A673 (cell line): ENCODE data around the gene VPS13D. TPM values are rescaled to one million over a fixed set of nuclear protein-coding genes. Genes with fewer than 3 reads are reported as not detected.

Experiments
- BruUV-seq: library from RNA; stranded (reverse); fragments of 400-500 nt; replicated peaks from 2 replicates; lab custom pipeline; 2021; lab: Mats Ljungman, UMichigan
- CTCF ChIA-PET: fragments of 300-600 bp; sonication (Branson Sonifier 250); formaldehyde crosslinking; loops from one replicate; lab custom pipeline; 2022; ENCODE audit warnings: antibody characterized with exemption; lab: Charles Lee
- POLR2A ChIA-PET: fragments of 300-600 bp; sonication (Branson Sonifier 250); formaldehyde crosslinking; loops from one replicate; lab custom pipeline; 2022; ENCODE audit warnings: antibody characterized with exemption; ENCODE audit not compliant: low non-redundant PET; lab: Charles Lee
- DNase-seq: peaks from one replicate; pipeline ENCODE4 v3.0.0-alpha.2; 2015; ENCODE audit warnings: low spot score
- H3K27ac ChIP-seq: fragments of 200-600 bp; sonication (generic); 2 replicates; pipeline ENCODE4 v1.5.1; 2016; ENCODE audit warnings: mixed run types, low read depth, mild to moderate bottlenecking, mixed read lengths, antibody characterized with exemption, low read length; ENCODE audit not compliant: poor library complexity, severe bottlenecking
- H3K27me3 ChIP-seq: fragments of 200-600 bp; sonication (generic); replicated peaks from 2 replicates; pipeline ENCODE4 v1.6.1; 2017; ENCODE audit warnings: mixed run types, low read depth, mild to moderate bottlenecking, mixed read lengths, antibody characterized with exemption, low read length; ENCODE audit not compliant: insufficient read depth, poor library complexity
- H3K36me3 ChIP-seq: fragments of 200-600 bp; sonication (generic); 2 replicates; pipeline ENCODE4 v1.6.1; 2016; ENCODE audit warnings: mixed run types, mild to moderate bottlenecking, mixed read lengths, antibody characterized with exemption, low read length; ENCODE audit not compliant: insufficient read depth, poor library complexity, severe bottlenecking
- H3K4me1 ChIP-seq: fragments of 200-600 bp; sonication (generic); 2 replicates; pipeline ENCODE4 v1.6.1; 2017; ENCODE audit warnings: mixed run types, mild to moderate bottlenecking, mixed read lengths, antibody characterized with exemption, low read length; ENCODE audit not compliant: insufficient read depth, poor library complexity, severe bottlenecking
- H3K4me3 ChIP-seq: fragments of 200-600 bp; sonication (generic); 2 replicates; pipeline ENCODE4 v1.5.1; 2016; ENCODE audit warnings: low read depth, mixed run types, mild to moderate bottlenecking, mixed read lengths, low read length; ENCODE audit not compliant: poor library complexity, severe bottlenecking
- H3K9me3 ChIP-seq: fragments of 200-600 bp; sonication (generic); 2 replicates; pipeline ENCODE4 v1.6.1; 2016; ENCODE audit warnings: mixed run types, low read depth, mild to moderate bottlenecking, mixed read lengths, antibody characterized with exemption, low read length; ENCODE audit not compliant: poor library complexity, severe bottlenecking
- EZH2 ChIP-seq: fragments of 200-600 bp; sonication (generic); IDR thresholded peaks from 2 replicates; pipeline ENCODE4 v1.6.1; 2017; ENCODE audit warnings: borderline replicate concordance, low read depth, mild to moderate bottlenecking, mixed read lengths, antibody characterized with exemption, low read length; ENCODE audit not compliant: poor library complexity, severe bottlenecking
- intact Hi-C: fragments of 100-400 bp; cut with micrococcal nuclease; formaldehyde crosslinking; loops from one replicate; pipeline ENCODE4 v1.10.0; 2022; ENCODE audit not compliant: unreplicated experiment
- total RNA-seq: library from RNA; stranded (reverse); gene quantifications from 2 replicates; pipeline ENCODE4 v1.2.3, GENCODE V29; 2021
- TF ChIP-seq, protein P1 (sequence below): fragments of 300-800, 200-600 bp; sonication (generic); conservative IDR thresholded peaks from 2 replicates; pipeline ENCODE4 v1.5.1; 2017; ENCODE audit warnings: low read depth, mild to moderate bottlenecking, antibody characterized with exemption, low read length, moderate library complexity, mixed read lengths

VPS13D gene
- total RNA-seq, 1 experiment from 2014 or later: 32.5 TPM

DNA sequence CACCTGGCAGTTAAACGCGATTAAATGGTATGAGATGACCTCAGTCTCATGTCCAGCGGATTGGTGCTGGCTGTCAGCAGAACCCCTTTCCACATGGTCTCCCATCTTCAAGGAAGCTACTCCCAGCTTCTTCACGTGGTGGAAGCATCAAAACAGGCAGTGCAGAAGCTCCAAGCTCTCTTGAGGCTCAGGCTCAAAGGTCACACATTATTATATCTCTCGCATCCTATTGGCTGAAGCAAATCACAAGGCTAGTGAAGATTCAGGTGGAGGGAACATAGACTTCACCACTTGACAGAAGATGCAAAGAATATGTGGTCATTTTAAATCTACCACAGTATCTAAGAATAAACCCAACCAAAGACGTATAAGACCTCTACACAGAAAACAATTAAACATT is 181.9 kb downstream of the VPS13D start:
- Histone ChIP-seq H3K9me3 (no peaks in the 10 kb centered on the region), H3K36me3 (peaks cover 5% of the 10 kb centered on the region), H3K4me3 (no peak overlapping the region), H3K27ac (no peak overlapping the region), H3K27me3 (no peaks in the 10 kb centered on the region), H3K4me1 (no peaks in the 10 kb centered on the region)
- no peak for DNase-seq
- BruUV-seq: no TSS peak
- intact Hi-C loops: no loop called here
- ChIA-PET POLR2A (no interaction called here), CTCF (no interaction called here)
- TF ChIP-seq EZH2: no peak
- TF ChIP-seq, protein P1, sequence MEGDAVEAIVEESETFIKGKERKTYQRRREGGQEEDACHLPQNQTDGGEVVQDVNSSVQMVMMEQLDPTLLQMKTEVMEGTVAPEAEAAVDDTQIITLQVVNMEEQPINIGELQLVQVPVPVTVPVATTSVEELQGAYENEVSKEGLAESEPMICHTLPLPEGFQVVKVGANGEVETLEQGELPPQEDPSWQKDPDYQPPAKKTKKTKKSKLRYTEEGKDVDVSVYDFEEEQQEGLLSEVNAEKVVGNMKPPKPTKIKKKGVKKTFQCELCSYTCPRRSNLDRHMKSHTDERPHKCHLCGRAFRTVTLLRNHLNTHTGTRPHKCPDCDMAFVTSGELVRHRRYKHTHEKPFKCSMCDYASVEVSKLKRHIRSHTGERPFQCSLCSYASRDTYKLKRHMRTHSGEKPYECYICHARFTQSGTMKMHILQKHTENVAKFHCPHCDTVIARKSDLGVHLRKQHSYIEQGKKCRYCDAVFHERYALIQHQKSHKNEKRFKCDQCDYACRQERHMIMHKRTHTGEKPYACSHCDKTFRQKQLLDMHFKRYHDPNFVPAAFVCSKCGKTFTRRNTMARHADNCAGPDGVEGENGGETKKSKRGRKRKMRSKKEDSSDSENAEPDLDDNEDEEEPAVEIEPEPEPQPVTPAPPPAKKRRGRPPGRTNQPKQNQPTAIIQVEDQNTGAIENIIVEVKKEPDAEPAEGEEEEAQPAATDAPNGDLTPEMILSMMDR: no peak

DNA sequence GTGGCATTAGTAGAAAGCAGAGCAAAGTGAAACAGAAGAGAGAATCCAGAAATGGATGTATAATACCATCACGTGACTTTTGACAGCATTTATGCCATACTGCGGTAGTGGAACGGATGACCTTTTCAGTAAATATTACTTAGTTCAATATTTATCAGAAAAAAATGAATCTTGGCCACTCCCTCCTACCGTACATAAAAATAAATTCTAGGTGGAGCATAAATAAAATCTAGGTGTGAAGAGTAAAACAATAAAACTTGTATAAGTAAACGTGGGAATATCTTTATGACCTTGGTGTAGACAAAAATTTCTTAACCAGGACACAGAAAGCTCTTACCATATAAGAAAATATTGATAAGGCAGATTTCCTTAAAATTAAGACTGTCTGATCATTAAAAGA is 182.6 kb downstream of the VPS13D start:
- CTCF ChIA-PET: no interaction called here
- intact Hi-C loops: no loop called here

DNA sequence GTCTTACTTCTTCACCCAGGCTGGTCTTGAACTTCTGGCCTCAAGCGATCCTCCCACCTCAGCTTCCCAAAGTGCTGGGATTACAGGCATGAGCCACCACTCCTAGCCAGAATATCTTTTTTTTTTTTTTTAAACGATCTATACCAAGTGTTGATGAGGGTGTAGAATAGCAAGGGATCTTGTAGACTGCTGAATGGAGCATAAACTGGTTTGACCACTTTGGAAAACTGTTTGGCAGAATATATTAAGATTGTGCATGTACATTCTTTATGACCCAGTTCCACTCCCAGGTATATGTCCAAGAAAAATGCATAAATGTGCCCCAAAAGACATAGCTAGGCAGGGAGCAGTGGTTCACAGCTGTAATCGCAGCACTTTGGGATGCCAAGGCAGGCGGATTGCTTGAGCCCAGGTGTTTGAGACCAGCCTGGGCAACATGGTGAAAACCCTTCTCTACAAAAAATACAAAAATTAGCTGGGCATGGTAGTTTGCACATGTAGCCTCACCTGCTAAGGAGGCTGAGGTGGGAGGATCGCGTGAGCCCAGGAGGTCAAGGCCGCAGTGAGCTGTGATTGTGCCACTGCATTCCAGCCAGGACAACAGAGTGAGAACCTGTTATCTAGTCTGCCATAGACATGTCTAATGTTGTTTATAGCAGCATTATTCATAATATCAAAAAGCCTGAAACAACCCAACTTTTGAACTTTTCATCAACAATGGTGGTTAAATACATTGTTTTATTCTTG is 184.0 kb downstream of the VPS13D start:
- no peak for DNase-seq
- Histone ChIP-seq H3K36me3 (peaks cover 8% of the 10 kb centered on the region), H3K9me3 (no peaks in the 10 kb centered on the region), H3K4me3 (no peak overlapping the region), H3K27me3 (no peaks in the 10 kb centered on the region), H3K27ac (no peak overlapping the region), H3K4me1 (no peaks in the 10 kb centered on the region)
- no peak for TF ChIP-seq EZH2
- TF ChIP-seq, protein P1: no peak
- POLR2A ChIA-PET: no interaction called here
- no TSS peak for BruUV-seq
- CTCF ChIA-PET: no interaction called here
- intact Hi-C loops: no loop called here

More for the DNA sequence above, 182.6 kb downstream of the VPS13D start:
- no peak overlapping the region for H3K27ac ChIP-seq
- no TSS peak for BruUV-seq
- H3K9me3 ChIP-seq: no peaks in the 10 kb centered on the region
- TF ChIP-seq EZH2: no peak
- TF ChIP-seq, protein P1: no peak
- no peaks in the 10 kb centered on the region for H3K27me3 ChIP-seq
- no peak overlapping the region for H3K4me3 ChIP-seq
- DNase-seq: no peak
- POLR2A ChIA-PET: no interaction called here
- peaks cover 7% of the 10 kb centered on the region for H3K36me3 ChIP-seq
- H3K4me1 ChIP-seq: no peaks in the 10 kb centered on the region
